NCI-H1105 treated with DMSO at 0.1 percent for 48 hours (cell line): Measurements from ENCODE around the gene SH3PXD2A.
"Not testable (repeated sequence)": the region's sequence is repeated elsewhere in the genome, so short reads cannot be mapped to it uniquely, and the experiment has no call there.

Experiments used
- DNase-seq: peaks from one replicate; lab custom pipeline; 2025; lab: John Stamatoyannopoulos, UW

The SH3PXD2A gene

DNA sequence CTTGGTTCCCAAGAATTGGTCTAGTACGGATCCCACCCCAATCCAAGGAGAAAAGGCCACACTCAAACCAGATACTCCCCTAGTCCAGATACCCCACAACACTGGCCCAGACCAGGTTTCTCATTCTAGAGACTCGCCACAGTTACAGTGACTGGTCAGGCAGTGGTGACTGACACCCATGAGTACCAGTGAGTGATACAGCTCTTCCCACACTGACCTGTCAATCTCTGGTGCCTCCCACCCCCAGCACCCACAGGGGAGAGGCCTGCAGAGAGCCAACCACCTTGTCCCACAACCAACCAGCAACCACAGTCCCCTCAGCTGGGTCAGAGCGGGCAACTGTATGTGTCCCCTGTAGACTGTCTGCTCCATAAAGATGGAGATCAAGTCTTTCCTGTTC is 209.1 kb downstream of the SH3PXD2A start:
- DNase-seq: no peak

GRCh38 chr10:103645141-103646054 is 210.0 kb downstream of the SH3PXD2A start:
- no peak for DNase-seq

- no peak for DNase-seq
Observed at GRCh38 chr10:103643381-103643780, 212.0 kb downstream of the SH3PXD2A start.

GRCh38 chr10:103641326-103641725 is 214.1 kb downstream of the SH3PXD2A start:
- no peak for DNase-seq

DNA sequence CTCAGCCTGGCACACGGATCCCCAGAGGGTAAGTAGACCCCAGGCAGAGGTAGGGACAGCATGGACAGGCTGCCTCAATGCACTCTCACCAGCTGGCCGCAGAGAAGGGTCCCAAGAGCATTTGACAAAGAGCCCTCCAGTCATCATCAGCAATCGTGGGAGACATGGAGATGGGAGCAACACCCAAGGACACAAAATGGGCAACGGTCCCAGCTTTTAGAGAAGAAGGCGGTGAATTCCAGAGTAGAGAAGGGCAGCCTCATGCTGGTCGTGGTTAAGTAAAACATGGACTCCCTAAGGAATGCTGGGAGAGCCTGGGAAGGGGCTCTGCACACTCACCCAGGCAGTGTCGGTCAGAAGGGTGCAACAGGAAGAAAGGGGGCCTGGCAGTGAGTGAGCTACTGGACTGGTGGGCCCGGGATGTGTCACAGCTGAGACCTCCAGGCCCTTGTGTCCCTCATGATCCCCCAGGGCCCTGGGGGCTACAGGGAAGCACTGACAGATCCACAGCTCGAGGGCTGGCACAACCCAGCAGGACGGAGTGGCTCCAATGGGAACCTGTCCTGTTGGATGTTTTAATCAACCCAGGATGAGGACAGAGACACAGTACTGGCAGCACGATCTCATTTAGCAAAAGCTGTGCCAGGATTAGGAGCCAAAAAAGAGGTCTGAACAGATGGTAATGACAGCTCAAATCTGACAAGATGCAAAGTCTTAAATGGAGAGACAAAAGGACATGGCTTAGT is 214.8 kb downstream of the SH3PXD2A start:
- no peak for DNase-seq

GRCh38 chr10:103638948-103639347 is 216.4 kb downstream of the SH3PXD2A start:
- DNase-seq: no peak

GRCh38 chr10:103637927-103638557 is 217.3 kb downstream of the SH3PXD2A start:
- no peak for DNase-seq

DNA sequence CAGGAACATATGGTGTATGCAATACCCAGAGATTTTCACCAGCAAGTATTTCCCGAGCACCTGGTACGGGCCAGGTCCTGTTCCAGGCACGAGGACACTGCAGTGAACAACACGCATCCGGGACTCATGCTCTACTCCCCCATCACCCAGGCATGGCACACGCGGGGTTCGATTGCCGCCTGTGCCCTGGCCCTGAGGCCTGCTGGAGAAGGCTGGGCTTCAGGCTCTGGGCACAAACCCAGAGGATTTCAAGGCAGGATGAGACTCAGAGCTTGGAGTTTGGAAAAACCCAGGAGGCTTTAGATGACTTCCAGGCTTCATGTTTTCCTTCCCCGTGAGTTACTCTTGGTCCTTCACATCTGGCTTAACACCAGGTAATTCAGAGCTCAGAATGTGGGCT is 218.4 kb downstream of the SH3PXD2A start:
- no peak for DNase-seq

DNA sequence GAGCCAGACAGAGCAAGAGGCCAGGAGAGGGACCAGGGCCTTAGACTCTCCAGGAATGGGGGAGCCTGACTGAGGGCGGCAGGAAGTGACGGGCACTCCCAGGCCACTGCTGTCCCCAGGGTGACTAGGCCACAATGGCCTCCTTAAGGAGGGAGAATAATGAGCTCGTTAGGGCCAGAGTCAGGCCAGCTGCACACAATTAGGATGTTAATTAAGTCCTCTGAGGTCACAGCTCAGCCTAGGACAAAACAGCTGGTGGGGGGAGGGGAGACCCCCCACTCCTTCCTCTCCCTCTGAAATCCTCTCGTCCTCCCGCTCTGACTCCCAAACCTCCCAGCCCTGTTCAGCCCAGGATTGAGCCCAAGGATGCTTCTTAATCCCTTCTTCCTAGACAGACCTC is 218.9 kb downstream of the SH3PXD2A start:
- DNase-seq: no peak

- DNase-seq: no peak
Observed at GRCh38 chr10:103635580-103635979, 219.8 kb downstream of the SH3PXD2A start.

- no peak for DNase-seq
Observed at GRCh38 chr10:103633846-103634245, 221.5 kb downstream of the SH3PXD2A start.

- DNase-seq: not testable (repeated sequence)
Observed at GRCh38 chr10:103632871-103633270, 222.5 kb downstream of the SH3PXD2A start.

GRCh38 chr10:103632247-103632642 is 223.1 kb downstream of the SH3PXD2A start:
- DNase-seq: no peak

DNA sequence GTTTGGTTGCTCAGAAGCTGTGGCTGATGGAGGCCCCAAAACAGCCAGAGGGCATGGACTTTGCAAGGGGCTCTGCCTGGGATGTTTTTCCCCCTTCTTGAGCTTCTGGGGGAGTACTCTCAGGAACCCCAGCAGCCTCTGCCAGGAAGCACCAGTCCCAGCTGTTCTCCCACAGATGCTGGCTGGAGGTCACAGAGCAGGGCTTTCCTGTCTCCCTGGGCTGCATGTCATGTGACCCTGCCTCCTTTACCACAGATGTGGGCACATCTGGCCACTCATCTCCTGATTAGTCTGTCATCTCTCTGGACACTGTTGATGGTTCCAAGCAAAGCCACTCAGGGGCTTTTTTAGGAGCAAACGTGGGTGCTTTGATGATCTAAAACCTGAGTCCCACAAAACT is 225.2 kb downstream of the SH3PXD2A start:
- no peak for DNase-seq

- no peak for DNase-seq
Observed at GRCh38 chr10:103629581-103629980, 225.8 kb downstream of the SH3PXD2A start.

GRCh38 chr10:103627893-103628292 is 227.5 kb downstream of the SH3PXD2A start:
- DNase-seq: no peak

DNA sequence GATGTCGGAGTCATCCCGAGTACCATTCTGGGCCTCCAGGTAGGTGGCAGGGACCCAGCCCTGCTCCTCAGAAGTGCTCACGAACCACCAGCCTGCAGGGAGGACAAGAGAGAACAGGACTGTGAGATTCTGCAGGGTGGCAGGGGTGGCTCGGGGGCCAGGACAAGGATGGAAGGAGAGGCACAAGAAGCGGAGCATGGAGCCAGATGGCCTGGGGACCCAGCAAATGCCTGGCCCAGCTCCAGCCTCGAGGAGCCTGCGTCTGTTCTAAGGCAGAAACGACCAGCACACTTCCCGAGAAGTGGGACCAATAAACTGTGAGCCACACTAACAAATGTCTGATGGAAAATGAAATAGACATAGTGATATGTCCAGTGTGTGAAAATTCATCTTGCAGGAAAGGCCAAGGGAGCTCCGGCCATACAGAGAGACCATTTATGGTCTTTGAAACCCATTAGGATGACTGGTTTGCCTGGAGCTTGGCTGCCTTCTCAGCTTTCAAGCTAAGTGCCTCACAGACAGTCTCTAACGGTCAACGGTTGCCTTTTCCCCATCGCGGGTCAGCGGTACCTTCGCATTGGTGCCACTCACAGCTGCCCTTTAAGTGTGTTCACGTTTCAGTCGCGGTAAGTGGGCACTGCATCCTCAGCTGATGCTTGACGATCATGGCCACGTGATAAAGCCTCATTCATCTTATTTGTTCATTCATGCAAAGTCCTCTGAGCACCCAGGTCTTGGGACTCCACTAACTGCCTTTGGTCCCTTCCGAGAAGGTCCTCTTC is 228.1 kb downstream of the SH3PXD2A start:
- no peak for DNase-seq

DNA sequence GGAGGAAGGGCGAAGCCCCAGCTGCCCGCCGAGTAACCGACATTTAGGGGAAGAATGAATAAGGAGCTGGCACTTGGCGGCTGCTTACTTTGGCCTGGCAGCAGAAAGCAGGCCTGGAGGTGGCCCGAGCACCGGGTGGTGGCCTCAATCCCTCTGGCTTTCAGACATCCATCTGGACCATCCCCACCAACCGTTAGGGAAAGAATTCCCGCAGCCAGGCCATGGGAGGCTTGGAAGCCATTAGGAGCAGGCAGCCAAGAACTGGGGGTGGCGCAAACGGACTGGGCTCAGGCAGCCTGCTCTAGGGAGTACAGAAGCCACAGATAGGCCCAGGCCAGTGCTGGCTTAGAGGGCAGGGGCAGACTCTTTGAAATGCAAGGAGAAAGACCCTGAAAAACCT is 229.2 kb downstream of the SH3PXD2A start:
- DNase-seq: no peak

DNA sequence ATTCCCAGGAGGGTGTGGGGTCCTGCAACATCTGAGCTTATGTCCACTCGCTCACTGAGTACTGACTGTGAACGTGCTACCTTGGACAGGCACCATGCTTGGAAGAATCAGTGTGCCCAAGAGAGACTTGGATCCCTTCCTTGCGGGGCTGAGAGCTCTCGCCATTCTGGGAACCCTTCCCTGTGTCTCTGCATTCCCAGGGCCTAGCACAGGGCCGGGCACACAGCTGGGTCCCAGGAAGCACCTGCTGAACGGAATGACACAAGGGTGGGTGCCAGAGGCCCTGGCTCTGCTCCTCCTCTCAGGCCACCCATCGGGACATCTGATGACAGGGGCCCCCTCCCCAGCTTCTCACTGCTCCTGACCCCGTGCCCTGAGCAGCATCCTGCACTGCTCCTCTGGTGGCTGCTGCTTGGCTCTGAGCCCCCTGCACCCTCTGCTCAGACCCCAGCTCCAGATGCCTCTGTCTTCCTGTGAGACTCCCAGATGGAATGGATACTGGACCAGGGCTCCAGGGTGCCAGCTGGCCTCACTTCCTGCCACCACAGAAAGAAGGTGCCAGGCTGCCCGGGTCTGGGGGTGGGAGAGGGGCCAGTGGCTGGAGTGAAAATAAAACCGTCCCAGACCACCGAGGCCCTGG is 232.3 kb downstream of the SH3PXD2A start:
- no peak for DNase-seq

DNA sequence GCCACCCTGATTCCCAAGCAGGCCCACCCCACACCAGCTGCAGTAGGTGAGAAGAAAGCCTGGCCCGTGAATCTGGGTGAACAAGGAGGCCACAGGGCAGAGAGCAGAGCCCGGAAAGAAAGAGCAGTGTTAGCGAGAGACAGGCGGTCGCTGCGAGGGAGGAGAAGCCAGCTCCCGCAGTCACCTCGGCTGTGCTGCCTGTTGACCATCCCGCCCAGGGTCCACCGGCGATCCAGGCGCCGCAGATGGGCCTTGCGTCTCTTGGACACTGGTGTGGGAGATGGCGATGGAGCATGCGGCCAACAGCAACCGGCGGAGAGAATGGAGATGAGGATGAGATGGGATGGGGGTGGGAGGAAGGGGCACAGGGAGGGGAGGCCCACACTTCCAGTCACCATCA is 233.1 kb downstream of the SH3PXD2A start:
- DNase-seq: no peak

DNA sequence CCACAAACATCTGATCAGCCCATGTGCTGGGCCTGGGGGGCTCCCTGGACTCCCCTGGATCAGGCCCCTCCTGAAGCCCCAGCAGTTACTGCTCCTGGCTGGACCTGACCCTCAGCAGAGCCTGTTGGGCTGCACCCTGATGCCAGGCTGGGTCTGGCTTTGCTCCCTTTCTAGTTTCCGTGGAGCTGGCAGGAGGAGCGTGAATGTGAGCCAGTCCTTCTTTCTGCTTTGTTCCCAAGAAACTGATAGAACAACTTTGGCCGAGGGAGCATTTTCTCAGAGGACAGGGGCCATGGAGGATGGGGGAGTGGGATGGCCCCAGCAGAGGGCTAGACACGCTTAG is 233.6 kb downstream of the SH3PXD2A start:
- DNase-seq: no peak
